MM.1S (cell line): ENCODE measurements around the gene SLIT3.

Experiments
- CTCF ChIP-seq: fragments of 300-600 bp; sonication (generic); IDR thresholded peaks from 2 replicates; pipeline ENCODE4 v1.5.1; 2016; ENCODE audit warnings: antibody characterized with exemption, low read length, mixed read lengths
- EZH2phosphoT487 ChIP-seq: fragments of 300-600 bp; sonication (generic); IDR thresholded peaks from 2 replicates; pipeline ENCODE4 v1.6.1; 2018; ENCODE audit warnings: antibody characterized with exemption, low read length

GRCh38 chr5:168645195-168645594 is 655.7 kb downstream of the SLIT3 start:
- TF ChIP-seq EZH2phosphoT487 (no peak), CTCF (no peak)
